Gastroesophageal sphincter (tissue), 3 donors: ENCODE data around the gene HIPK4.

Source experiments
- POLR2A ChIP-seq, 2 donors: fragments of 450-650 bp; IDR thresholded peaks; one replicate each; pipeline ENCODE4 v1.6.1; 2017; ENCODE audit warnings: antibody characterized with exemption in 2 of 2, mild to moderate bottlenecking in 2 of 2, moderate library complexity in 1 of 2
- TF ChIP-seq, protein P1 (sequence below), 4 experiments: fragments of 200-600 bp in 2 of 4; fragments of 450-650 bp in 2 of 4; sonication (generic) in 1 of 4; IDR thresholded peaks; one replicate each; pipeline ENCODE4 v1.5.1; 2017 to 2019; ENCODE audit warnings: antibody characterized with exemption in 4 of 4, mild to moderate bottlenecking in 2 of 4, moderate library complexity in 2 of 4

DNA sequence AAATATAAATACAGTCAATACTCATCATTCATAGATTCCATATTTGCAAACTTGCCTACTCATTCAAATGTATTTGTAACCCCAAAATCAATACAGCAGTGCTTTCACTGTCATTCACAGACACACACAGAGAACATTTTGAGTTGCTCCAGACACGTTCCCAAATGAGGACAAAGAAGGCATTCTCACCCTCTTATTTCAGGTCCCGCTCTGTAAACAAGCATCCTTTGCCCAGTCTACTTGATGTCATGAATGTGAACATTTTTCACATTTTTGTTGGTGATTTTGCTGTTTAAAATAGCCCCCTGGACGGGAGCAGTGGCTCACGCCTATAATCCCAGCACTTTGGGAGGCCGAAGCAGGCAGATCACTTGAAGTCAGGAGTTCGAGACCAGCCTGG lies 57.3 kb downstream of the HIPK4 start:
- no peak for TF ChIP-seq POLR2A (IDR thresholded peaks at IDR 0.05)
- TF ChIP-seq, protein P1, sequence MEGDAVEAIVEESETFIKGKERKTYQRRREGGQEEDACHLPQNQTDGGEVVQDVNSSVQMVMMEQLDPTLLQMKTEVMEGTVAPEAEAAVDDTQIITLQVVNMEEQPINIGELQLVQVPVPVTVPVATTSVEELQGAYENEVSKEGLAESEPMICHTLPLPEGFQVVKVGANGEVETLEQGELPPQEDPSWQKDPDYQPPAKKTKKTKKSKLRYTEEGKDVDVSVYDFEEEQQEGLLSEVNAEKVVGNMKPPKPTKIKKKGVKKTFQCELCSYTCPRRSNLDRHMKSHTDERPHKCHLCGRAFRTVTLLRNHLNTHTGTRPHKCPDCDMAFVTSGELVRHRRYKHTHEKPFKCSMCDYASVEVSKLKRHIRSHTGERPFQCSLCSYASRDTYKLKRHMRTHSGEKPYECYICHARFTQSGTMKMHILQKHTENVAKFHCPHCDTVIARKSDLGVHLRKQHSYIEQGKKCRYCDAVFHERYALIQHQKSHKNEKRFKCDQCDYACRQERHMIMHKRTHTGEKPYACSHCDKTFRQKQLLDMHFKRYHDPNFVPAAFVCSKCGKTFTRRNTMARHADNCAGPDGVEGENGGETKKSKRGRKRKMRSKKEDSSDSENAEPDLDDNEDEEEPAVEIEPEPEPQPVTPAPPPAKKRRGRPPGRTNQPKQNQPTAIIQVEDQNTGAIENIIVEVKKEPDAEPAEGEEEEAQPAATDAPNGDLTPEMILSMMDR (IDR thresholded peaks at IDR 0.05): no peak
